ENCODE results near the gene DNM3. TPM values are rescaled to one million over a fixed set of nuclear protein-coding genes. Genes with fewer than 3 reads are reported as not detected.

DNM3 gene
- polyA plus RNA-seq, 1 of the 3 experiments (the other 2 are of a cell fraction): 0.43 TPM

- Histone ChIP-seq H3K27me3 (ENCODE audit: insufficient read depth) (peaks cover 5% of the 10 kb centered on the region; the same call in 1 of the 2 replicates), H3K79me2 (ENCODE audit: insufficient read depth) (no peaks in the 10 kb centered on the region), H3K9me2 (no peaks in the 10 kb centered on the region), H3K9me3 (no peaks in the 10 kb centered on the region), H3F3A (replicated peaks; ENCODE audit: insufficient read depth) (no peaks in the 10 kb centered on the region), H3K9ac (no peak overlapping the region), H3K36me3 (replicated peaks in 1 of 2; ENCODE audit: control insufficient read depth in 1 of 2, insufficient read depth in 2 of 2, low read length in 1 of 2) (no peaks in the 10 kb centered on the region), H2AFZ (ENCODE audit: low read depth) (no peak overlapping the region), H3K4me3 (ENCODE audit: low read depth in 2 of 2, low read length in 1 of 2) (no peak overlapping the region), H4K20me1 (ENCODE audit: insufficient read depth) (no peaks in the 10 kb centered on the region), H3K4me2 (no peak overlapping the region), H3K27ac (ENCODE audit: low read depth in 2 of 2, low read length in 1 of 2) (no peak overlapping the region), H3K4me1 (ENCODE audit: control insufficient read depth in 1 of 2, insufficient read depth in 2 of 2, low read depth in 1 of 2, low read length in 1 of 2) (no peaks in the 10 kb centered on the region)
- 63% methylated on average over 1 of the region's 1 CpG for WGBS (ENCODE audit: low lambda C conversion rate)
- ChIA-PET CTCF (interaction anchor here (1.3 kb wide), 1 partner anchor 23 kb away, joined by 3 read pairs; no protein-coding TSS in a partner anchor), POLR2A (no interaction called here)
- TF ChIP-seq MAX (IDR thresholded peaks at IDR 0.05; ENCODE audit: low read depth) (no peak), CHD2 (IDR thresholded peaks at IDR 0.05; ENCODE audit: low read length, partially characterized antibody) (no peak), USF2 (IDR thresholded peaks at IDR 0.05; ENCODE audit: borderline replicate concordance, low read depth, low read length) (no peak), SIN3A (IDR thresholded peaks at IDR 0.05; ENCODE audit: borderline replicate concordance, low read depth, low read length) (no peak), TAF1 (IDR thresholded peaks at IDR 0.05; ENCODE audit: borderline replicate concordance, low read depth, low read length) (no peak), USF1 (IDR thresholded peaks at IDR 0.05; ENCODE audit: borderline replicate concordance, low read depth) (no peak), RFX5 (IDR thresholded peaks at IDR 0.05; ENCODE audit: low read length) (no peak), RXRA (IDR thresholded peaks at IDR 0.05; ENCODE audit: borderline replicate concordance, low read depth) (no peak), TCF12 (IDR thresholded peaks at IDR 0.05) (no peak), REST (IDR thresholded peaks at IDR 0.05; ENCODE audit: low read depth, low read length) (no peak), IRF3 (IDR thresholded peaks at IDR 0.05; ENCODE audit: low read depth, low read length) (no peak), EZH2phosphoT487 (IDR thresholded peaks at IDR 0.05; ENCODE audit: borderline replicate concordance, low read depth) (no peak), GATA2 (CRISPR knock-in tag; IDR thresholded peaks at IDR 0.05) (no peak), NRF1 (IDR thresholded peaks at IDR 0.05; ENCODE audit: low read depth, low read length) (no peak), RCOR1 (IDR thresholded peaks at IDR 0.05; ENCODE audit: low read length) (no peak), SMC3 (IDR thresholded peaks at IDR 0.05; ENCODE audit: low read depth, low read length) (no peak), FOXM1 (IDR thresholded peaks at IDR 0.05; ENCODE audit: low read depth) (no peak), FOXJ3 (CRISPR knock-in tag; IDR thresholded peaks at IDR 0.05) (no peak), TEAD4 (IDR thresholded peaks at IDR 0.05; ENCODE audit: borderline replicate concordance, insufficient read depth) (no peak), ELF1 (IDR thresholded peaks at IDR 0.05) (no peak)
- no peak for DNase-seq
Measured at GRCh38 chr1:171961861-171962260, 120.6 kb downstream of the DNM3 start.
